Activated CD4-positive, alpha-beta T cell treated with anti-CD3 and anti-CD28 coated beads, Interleukin-2, Interleukin-6, amounts not matched to agents 100 ng/mL and 50 ng/mL, durations not matched to agents 16 hours and 8 hours (primary cell): Measurements from ENCODE around the gene SLC7A14.
"Not testable (repeated sequence)": the region's sequence is repeated elsewhere in the genome, so short reads cannot be mapped to it uniquely, and the experiment has no call there.

Experiments used
- DNase-seq: peaks from one replicate; pipeline ENCODE4 v3.0.0-alpha.2; 2020

The SLC7A14 gene

GRCh38 chr3:170589113-170589512 is 3.2 kb upstream of the SLC7A14 start:
- no peak for DNase-seq

GRCh38 chr3:170585008-170585936 is 603 bp downstream of the SLC7A14 start:
- no peak for DNase-seq

- DNase-seq = peak; percentile 45
These were observed 1.3 kb downstream of the SLC7A14 start for GRCh38 chr3:170584585-170585007.

- no peak for DNase-seq
These were observed 6.2 kb downstream of the SLC7A14 start for GRCh38 chr3:170579646-170580045.

DNA sequence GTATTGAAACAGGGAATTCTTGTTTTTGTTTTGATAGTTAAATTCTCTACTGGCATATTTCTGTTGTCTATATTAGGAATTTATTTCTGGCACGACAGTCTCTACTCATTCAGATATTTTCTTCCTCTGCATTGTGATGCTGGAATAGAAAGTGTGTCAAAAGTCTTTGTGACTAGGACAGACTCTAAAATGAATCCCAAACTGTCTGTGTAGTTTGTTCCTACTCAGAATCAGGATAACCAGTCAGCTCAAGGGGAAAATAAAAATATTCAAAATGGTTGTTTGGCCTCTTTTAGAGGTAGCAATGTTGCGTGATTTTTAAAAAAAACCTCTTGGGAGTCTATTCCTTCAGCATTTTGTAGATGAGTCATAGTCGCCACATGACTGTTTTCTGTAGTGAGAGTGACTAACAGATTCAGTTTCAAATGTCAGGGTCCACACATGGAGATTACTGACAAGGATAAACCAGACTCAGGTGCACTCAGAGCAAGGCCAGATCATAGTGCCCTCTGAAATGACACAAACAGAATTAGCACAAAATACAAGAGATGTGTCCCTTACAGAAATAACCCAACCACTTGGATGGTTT is 13.1 kb downstream of the SLC7A14 start:
- DNase-seq = peak; percentile 85

DNA sequence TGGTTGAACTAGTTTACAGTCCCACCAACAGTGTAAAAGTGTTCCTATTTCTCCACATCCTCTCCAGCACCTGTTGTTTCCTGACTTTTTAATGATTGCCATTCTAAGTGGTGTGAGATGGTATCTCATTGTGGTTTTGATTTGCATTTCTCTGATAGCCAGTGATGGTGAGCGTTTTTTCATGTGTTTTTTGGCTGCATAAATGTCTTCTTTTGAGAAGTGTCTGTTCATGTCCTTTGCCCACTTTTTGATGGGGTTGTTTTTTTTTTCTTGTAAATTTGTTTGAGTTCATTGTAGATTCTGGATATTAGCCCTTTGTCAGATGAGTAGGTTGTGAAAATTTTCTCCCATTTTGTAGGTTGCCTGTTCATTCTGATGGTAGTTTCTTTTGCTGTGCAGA is 18.3 kb downstream of the SLC7A14 start:
- DNase-seq = not testable (repeated sequence)

GRCh38 chr3:170566413-170566812 is 19.5 kb downstream of the SLC7A14 start:
- no peak for DNase-seq

- DNase-seq = no peak
These were observed 20.4 kb downstream of the SLC7A14 start for GRCh38 chr3:170565495-170565894.

DNA sequence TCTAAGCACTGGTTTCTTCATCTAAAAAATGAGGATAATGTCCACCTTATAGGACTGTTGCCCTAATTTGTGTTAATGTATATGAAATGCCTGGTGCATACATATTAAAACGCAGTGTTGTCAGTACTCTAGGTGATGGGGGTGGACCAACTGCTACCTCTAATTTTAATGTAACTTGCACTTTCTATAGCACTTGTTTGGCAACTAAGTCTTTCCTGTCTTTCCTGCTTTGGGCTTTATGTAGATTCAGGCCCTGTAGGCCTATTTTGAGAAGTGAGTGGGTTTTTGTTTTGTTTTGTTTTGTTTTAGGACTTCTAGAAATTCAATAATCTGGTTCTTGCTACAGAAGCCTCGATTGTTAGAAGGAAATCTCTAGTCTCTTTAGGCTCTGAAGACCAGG is 21.2 kb downstream of the SLC7A14 start:
- DNase-seq = no peak

- peak; percentile 72 for DNase-seq
These were observed 22.0 kb downstream of the SLC7A14 start for GRCh38 chr3:170563712-170564423.

DNA sequence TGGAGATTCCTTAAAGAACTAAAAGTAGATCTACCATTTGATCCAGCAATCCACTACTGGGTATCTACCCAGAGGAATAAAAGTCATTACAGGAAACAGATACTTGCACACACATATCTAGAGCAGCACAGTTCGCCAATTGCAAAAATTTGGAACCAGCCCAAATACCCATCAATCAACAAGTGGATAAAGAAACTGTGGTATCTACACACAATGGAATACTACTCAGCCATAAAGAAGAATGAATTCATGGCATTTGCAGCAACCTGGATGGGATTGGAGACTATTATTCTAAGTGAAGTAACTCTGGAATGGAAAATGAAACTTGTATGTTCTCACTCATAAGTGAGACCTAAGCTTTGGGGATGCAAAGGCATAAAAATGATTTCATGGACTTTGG is 23.8 kb downstream of the SLC7A14 start:
- no peak for DNase-seq

DNA sequence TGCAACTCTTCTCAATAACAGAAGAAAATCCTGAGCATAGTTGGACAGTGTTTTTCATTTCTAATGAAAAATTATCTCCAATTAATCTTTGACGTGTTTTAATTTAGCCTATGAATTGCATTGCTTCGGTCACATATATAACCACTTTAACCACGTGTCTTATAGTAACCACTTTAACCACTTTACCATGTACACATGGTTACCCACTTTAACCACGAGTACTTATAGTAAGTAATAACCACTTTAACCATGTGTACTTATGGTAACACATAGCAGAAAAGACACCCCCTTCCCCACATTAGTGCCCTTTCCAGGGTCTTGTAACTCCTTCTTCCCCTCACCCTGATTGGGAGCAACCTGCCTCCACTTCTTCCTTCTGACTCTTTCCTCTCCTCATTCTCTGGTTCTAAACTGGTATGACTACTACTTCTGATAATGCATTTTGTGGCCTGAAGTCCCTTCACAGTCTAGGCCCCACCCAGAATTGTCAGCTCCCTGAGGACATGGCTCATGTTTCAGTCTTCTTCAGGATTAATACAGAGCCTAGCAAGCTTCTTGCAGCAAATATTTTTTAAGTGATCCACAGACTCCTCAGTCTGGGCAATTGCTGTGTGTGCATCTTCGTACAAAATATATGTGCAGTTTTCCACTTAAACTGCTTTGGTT is 25.0 kb downstream of the SLC7A14 start:
- no peak for DNase-seq

- DNase-seq = no peak
These were observed 25.6 kb downstream of the SLC7A14 start for GRCh38 chr3:170560296-170560695.

DNA sequence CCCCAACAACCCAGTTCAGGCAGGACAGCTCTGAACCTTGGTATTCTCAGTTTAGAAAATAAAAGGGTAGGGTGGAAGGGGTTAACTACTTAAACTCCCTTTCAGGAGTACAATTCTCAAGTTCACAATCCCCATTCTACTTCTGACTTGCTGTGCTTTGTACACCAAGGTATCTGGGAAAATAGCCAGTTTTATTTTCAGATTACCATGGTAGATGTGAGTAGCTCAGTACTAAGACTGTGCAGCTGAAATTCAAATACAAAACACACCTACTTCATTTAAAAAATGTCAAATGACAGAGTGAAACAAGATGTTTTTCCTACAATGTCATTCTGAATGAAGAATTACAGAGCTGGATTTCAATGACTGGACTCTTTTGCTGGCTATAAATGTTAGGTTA is 27.4 kb downstream of the SLC7A14 start:
- DNase-seq = no peak

GRCh38 chr3:170555329-170555728 is 30.5 kb downstream of the SLC7A14 start:
- no peak for DNase-seq

GRCh38 chr3:170553788-170554757 is 31.8 kb downstream of the SLC7A14 start:
- DNase-seq = no peak

- DNase-seq = no peak
These were observed 34.6 kb downstream of the SLC7A14 start for GRCh38 chr3:170551252-170551651.

- no peak for DNase-seq
These were observed 43.2 kb downstream of the SLC7A14 start for GRCh38 chr3:170542704-170543103.

- DNase-seq = no peak
These were observed 46.0 kb downstream of the SLC7A14 start for GRCh38 chr3:170539897-170540296.

DNA sequence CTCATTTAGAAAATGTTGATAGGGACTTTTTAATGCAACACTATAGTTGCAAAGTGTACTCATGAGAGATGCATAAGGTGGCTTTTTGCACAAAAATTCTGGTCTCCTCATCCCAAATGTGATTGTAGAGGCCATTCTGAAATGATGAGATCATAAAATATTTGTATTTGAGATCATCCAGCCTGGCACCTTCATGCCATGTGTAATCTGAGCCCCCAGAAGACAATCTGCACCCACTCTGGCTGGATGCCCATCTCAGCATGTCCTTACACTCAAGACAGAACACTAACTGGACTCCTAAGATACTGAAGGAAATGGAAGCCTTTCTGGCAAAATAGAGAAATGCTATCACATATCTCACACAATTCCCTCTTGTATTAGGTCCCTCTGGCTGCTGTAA is 49.2 kb downstream of the SLC7A14 start:
- no peak for DNase-seq

- no peak for DNase-seq
These were observed 51.6 kb downstream of the SLC7A14 start for GRCh38 chr3:170534227-170534626.

- DNase-seq = no peak
These were observed 53.3 kb downstream of the SLC7A14 start for GRCh38 chr3:170532573-170532972.
